Stimulated activated CD4-positive, alpha-beta T cell treated with anti-CD3 and anti-CD28 coated beads, Interleukin-15, amount 100 ng/mL, for 48 hours (primary cell): ENCODE measurements around the gene CORO2B.

ENCODE experiments used
- DNase-seq, 2 donors: peaks; one replicate each; pipeline ENCODE4 v3.0.0-alpha.2; 2020; ENCODE audit warnings: low read depth in 2 of 2

The CORO2B gene

DNA sequence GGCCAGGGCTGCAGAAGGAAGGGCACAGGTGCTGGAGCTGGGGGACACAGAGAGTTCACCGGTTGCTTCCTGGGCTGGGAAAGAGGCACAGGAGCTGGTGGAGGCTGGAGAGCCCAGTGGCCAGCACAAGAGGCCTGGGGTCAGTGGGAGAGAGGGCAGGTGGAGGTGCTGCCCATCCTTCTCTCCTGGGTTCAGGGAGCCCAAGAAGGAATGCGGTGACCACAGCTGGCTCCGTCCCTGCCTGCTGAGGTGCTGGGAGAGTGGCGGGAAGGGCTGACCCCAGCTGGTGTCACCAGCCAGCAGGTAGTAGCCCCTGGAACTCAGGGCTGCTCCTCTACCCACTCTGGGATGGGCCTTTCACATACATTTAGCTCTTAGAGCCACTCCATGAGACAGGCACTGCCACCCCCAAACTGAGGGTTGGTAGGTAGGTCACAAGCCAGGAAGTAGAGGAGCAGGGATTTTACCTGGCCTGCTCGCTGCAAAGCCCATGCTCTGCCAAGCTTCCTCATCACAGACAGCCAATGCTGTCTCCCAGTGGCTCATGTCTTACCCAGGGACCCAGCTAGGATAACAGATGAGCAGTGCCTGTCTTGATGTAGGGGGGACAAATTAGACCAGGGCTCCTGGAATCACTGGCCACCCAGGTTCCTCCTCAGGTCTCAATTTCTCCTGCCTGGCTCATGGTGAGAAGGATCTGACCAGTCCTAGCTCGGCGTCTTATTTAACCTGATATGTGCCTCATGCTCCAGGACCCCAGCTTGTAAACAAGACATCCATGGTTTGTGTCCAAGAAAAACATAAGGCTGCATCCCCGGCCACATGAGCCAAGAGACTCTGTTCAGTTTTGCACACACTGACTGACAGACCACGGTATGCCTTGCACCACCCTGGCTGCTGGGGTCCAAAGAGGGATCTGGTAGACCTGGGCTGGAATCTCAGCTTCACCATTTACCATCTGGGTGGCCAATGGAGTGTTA is 119.2 kb downstream of the CORO2B start:
- DNase-seq: no peak

- DNase-seq: no peak
Measured at GRCh38 chr15:68698708-68699107, 119.9 kb downstream of the CORO2B start.

- no peak for DNase-seq
Measured at GRCh38 chr15:68699124-68699880, 120.5 kb downstream of the CORO2B start.

DNA sequence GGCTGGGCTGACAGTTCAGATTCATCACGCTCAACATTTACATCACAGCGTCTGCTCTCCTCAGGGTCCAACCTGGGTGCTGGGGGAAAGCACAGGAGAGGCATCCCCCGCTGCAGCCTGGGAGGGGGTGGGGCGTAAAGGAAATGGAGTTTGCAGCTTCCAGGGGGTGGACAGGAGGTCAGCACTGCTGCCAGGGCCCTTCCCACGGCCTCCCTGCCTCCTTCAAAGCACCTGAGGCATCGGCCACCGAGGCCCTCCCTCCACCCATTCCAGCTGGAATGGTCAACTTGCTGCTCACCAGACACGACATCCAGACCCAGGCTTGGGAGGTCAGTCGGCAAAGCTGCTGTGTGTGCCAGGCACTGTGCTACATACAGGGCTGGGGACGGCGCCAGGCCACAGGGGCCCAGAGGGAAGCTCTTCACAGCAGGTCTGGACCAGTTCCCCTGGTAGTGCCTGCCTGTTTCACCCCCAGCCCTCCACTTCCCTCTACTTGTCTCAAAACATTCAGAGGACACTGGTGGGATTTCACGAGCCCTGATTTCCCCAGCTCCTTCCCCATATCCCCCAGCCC is 121.2 kb downstream of the CORO2B start:
- DNase-seq: no peak

DNA sequence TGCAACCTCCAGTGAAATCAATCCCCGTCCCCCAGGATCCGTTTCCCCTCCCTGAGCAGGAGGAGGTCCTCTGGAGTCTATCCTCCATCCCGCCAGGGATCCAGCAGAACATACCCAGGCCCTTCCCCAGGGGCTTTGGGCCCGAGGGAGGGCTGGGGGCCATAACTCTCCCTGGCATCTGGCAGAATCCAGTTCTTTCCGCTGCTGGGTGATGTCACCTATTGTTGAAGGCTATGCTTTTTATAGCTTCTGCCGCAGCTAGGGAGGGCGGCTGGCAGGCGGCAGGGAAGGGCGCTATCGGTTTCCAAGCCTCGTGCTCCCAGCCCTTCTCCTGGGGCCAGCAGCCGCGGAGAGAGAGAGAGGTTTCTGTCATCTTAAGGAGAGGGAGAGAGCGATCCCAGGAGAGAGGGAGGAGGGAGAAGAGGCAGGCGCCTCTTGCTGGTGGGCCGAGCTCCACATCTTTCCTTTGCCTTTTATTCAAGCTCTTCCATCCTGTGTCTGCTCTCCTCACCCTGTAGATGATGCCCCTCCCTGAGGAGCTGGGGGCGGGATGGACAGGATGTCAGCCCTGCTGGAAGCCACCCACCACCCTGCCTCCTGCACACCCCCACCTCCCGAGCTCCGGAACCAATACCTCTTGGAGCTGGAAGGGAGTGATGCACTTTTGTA is 121.8 kb downstream of the CORO2B start:
- no peak for DNase-seq

DNA sequence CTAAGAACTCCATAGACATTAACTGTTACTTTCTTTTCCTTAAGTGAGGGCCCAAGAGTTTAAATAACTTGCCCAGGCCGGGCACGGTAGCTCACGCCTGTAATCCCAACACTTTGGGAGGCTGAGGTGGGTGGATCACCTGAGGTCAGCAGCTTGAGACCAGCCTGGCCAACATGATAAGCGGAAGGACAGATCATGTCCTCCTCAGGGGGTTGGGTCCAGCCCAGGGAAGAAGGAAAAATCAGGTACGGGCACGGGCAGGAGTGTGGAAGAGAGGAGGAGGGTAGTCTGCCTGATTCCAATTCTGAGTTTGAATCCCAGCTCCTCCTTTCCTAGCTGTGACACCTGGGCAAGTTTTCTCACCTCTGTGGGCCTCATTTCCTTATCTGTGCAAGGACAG is 123.1 kb downstream of the CORO2B start:
- DNase-seq: no peak

DNA sequence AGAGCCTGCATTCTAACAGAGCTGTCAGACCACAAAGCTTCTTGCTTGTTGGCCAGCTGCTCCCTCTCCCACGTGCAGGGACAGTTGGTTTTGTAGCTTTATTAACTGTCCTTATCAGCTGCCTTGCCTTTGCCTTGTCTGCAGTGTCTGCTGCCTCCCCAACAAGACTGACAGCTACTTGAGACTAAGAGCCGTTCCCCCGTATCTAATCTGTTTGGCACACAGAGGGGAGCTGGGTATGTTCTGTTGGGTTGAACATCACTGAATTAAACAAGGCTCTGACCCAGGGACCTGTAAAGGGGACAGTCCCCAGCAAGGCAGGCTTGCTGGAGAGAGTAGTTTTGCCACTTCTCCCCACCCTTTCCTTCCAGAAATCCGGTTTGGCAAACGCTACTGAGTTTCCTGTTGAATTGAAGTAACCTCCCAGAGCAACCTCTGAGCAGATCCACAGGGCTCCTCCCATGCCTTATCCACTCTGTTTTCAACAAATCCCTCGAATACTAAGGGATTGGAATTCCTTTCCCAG is 125.8 kb downstream of the CORO2B start:
- DNase-seq: no peak

GRCh38 chr15:68706256-68706655 is 127.5 kb downstream of the CORO2B start:
- no peak for DNase-seq

GRCh38 chr15:68706931-68707330 is 128.1 kb downstream of the CORO2B start:
- no peak for DNase-seq

- no peak for DNase-seq
Measured at GRCh38 chr15:68707386-68707785, 128.6 kb downstream of the CORO2B start.

DNA sequence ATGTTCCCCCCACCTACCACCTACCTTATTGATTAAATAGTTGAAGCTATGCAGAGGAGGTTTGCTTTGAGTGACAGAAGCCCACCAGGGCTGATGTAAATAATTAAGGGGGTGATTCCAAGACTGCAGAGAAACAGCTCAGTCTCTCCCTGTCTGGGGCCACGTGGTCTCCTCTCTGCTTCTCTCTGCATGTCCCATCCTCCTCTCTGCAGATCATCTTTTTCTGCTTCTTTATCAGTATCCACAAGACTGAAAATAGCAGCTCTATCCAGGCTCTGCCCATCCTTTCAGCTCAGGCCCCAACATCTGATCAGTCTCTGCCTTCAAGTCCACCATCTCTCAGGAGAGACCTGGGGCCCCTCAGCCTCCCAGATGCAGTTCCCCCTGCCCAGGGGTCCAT is 131.1 kb downstream of the CORO2B start:
- DNase-seq: no peak

GRCh38 chr15:68710536-68710935 is 131.7 kb downstream of the CORO2B start:
- DNase-seq: no peak

GRCh38 chr15:68711406-68711805 is 132.6 kb downstream of the CORO2B start:
- DNase-seq: no peak

- DNase-seq: no peak
Measured at GRCh38 chr15:68712886-68713285, 134.1 kb downstream of the CORO2B start.

DNA sequence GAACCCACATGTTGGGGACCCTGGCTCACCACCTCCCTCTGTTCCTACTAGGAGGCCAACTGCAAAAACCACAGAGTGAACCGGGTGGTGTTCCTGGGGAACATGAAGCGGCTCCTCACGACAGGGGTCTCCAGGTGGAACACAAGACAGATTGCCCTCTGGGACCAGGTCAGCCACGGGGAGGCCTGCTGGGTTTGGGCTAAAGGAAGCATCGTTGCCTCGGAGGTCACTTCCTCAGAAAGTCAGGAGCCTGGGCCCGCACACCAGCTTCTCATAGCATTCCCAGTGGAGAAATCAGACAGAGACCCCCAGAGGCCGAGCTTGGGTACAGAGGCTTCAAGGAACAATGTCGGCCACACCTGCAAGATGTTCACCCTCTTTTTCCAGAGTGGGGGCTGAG is 135.1 kb downstream of the CORO2B start:
- no peak for DNase-seq

- no peak for DNase-seq
Measured at GRCh38 chr15:68715111-68715510, 136.3 kb downstream of the CORO2B start.

DNA sequence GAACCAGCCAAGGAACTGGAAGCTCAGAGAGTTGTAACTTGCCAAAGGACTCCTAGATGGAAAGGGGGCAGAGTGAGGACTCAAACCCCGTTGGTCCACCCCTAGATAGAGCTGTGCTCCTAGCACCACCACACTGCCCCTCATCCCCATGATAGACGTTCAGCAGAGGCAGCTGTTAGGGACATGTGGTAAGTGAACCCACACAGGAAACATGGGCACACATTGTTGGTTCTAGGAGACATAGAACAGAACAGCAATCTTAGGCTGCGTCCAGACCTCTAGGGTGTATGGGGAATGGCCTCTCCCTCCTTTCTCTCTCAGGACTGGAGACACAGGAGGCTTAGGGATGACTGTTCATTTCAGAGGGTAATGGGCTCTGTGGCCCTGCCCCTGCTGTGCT is 139.2 kb downstream of the CORO2B start:
- no peak for DNase-seq

- DNase-seq: no peak
Measured at GRCh38 chr15:68718468-68718867, 139.7 kb downstream of the CORO2B start.

DNA sequence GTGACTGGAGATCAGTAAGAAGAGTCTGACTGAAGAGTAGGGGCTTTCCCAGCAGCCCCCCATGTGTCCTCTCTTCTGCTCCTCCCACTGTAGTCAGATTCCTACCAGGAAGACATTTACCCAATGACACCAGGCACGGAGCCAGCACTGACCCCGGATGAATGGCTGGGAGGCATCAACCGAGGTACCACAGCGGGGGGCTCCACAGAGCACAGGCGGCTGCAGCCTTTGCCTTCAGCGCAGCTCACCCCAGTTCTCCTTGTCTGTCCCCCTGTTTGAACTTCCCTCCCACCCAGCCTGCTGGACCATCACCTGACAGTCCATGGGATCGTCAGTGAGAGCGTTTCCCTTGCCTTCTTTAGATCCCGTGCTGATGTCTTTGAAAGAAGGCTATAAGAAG is 140.3 kb downstream of the CORO2B start:
- DNase-seq: no peak

DNA sequence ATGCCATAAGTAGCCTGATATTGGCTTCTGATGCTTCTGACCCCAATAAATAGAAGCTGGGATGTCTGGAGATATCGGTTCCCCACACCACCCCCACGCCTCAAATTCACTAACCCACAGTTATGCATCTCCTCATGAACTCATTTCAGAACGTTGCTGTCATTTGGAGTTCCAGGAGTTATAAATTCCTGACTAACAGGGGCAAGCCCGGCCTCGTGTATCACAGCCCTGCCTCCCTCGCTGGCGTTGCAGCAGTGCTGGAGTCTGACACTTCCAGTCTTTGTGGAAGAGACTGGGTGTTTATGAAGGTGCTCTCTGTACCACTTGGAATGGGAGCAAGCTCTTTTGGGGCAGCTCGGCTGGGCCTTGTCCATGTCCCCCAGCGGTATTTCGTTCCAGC is 140.9 kb downstream of the CORO2B start:
- no peak for DNase-seq

GRCh38 chr15:68721886-68722285 is 143.1 kb downstream of the CORO2B start:
- no peak for DNase-seq

- no peak for DNase-seq
Measured at GRCh38 chr15:68725736-68726135, 146.9 kb downstream of the CORO2B start.
